ENCODE measurements around the gene LYRM4.

LYRM4 gene

GRCh38 chr6:5223309-5223708 lies 37.4 kb downstream of the LYRM4 start:
- H3K36me3 ChIP-seq: no peaks in the 10 kb centered on the region
- H3K27ac ChIP-seq: no peak overlapping the region
- no peak overlapping the region for H3K4me3 ChIP-seq (ENCODE audit: low read depth in 1 of 2, low read length in 1 of 2)
- H3K9me3 ChIP-seq: no peaks in the 10 kb centered on the region
- H3K4me1 ChIP-seq (ENCODE audit: control insufficient read depth in 1 of 2, insufficient read depth in 1 of 2, low read depth in 1 of 2, low read length in 1 of 2): no peaks in the 10 kb centered on the region
- TF ChIP-seq CTCF (IDR thresholded peaks at IDR 0.05): no peak
- H3K27me3 ChIP-seq: no peaks in the 10 kb centered on the region

GRCh38 chr6:5220443-5220842 lies 40.3 kb downstream of the LYRM4 start:
- no peaks in the 10 kb centered on the region for H3K4me1 ChIP-seq (ENCODE audit: control insufficient read depth in 1 of 2, insufficient read depth in 1 of 2, low read depth in 1 of 2, low read length in 1 of 2)
- H3K27me3 ChIP-seq: no peaks in the 10 kb centered on the region
- H3K9me3 ChIP-seq: no peaks in the 10 kb centered on the region
- no peaks in the 10 kb centered on the region for H3K36me3 ChIP-seq
- no peak overlapping the region for H3K4me3 ChIP-seq (ENCODE audit: low read depth in 1 of 2, low read length in 1 of 2)
- no peak overlapping the region for H3K27ac ChIP-seq
- no peak for TF ChIP-seq CTCF (IDR thresholded peaks at IDR 0.05)

GRCh38 chr6:5219011-5219691 lies 41.6 kb downstream of the LYRM4 start:
- H3K4me3 ChIP-seq (ENCODE audit: low read depth in 1 of 2, low read length in 1 of 2): no peak overlapping the region
- H3K9me3 ChIP-seq: no peaks in the 10 kb centered on the region
- no peak overlapping the region for H3K27ac ChIP-seq

GRCh38 chr6:5217356-5217755 lies 43.4 kb downstream of the LYRM4 start:
- Histone ChIP-seq H3K9me3 (no peaks in the 10 kb centered on the region), H3K4me1 (ENCODE audit: control insufficient read depth in 1 of 2, insufficient read depth in 1 of 2, low read depth in 1 of 2, low read length in 1 of 2) (no peaks in the 10 kb centered on the region), H3K4me3 (ENCODE audit: low read depth in 1 of 2, low read length in 1 of 2) (no peak overlapping the region), H3K27me3 (no peaks in the 10 kb centered on the region), H3K36me3 (no peaks in the 10 kb centered on the region), H3K27ac (no peak overlapping the region)
- TF ChIP-seq CTCF (IDR thresholded peaks at IDR 0.05): no peak

More at GRCh38 chr6:5219011-5219691, 41.6 kb downstream of the LYRM4 start:
- H3K27me3 ChIP-seq: no peaks in the 10 kb centered on the region
- TF ChIP-seq CTCF (IDR thresholded peaks at IDR 0.05): no peak
- H3K36me3 ChIP-seq: no peaks in the 10 kb centered on the region
- no peaks in the 10 kb centered on the region for H3K4me1 ChIP-seq (ENCODE audit: control insufficient read depth in 1 of 2, insufficient read depth in 1 of 2, low read depth in 1 of 2, low read length in 1 of 2)

GRCh38 chr6:5215799-5216198 lies 45.0 kb downstream of the LYRM4 start:
- H3K4me3 ChIP-seq (ENCODE audit: low read depth in 1 of 2, low read length in 1 of 2): no peak overlapping the region
- no peaks in the 10 kb centered on the region for H3K36me3 ChIP-seq
- no peaks in the 10 kb centered on the region for H3K9me3 ChIP-seq
- no peaks in the 10 kb centered on the region for H3K4me1 ChIP-seq (ENCODE audit: control insufficient read depth in 1 of 2, insufficient read depth in 1 of 2, low read depth in 1 of 2, low read length in 1 of 2)
- no peak overlapping the region for H3K27ac ChIP-seq
- no peaks in the 10 kb centered on the region for H3K27me3 ChIP-seq
- no peak for TF ChIP-seq CTCF (IDR thresholded peaks at IDR 0.05)
